HCT116 (cell line): ENCODE measurements around the gene IFI35. TPM values are rescaled to one million over a fixed set of nuclear protein-coding genes. Genes with fewer than 3 reads are reported as not detected.

Experiments
- ATAC-seq: fragments of 200-7000 bp; cut with Tn5 transposase; 2 replicates; pipeline ENCODE4 v1.9.1; 2020; ENCODE audit warnings: mild to moderate bottlenecking, moderate library complexity
- BruUV-seq: library from RNA; stranded (reverse); fragments of 400-500 nt; replicated peaks from 2 replicates; lab custom pipeline; 2021; lab: Mats Ljungman, UMichigan
- CTCF ChIA-PET: fragments of 300-600 bp; sonication (Branson Sonifier 250); formaldehyde crosslinking; loops from one replicate; lab custom pipeline; 2021; ENCODE audit warnings: antibody characterized with exemption; lab: Charles Lee
- POLR2A ChIA-PET: fragments of 300-600, 350-600 bp; sonication (Branson Sonifier 250); formaldehyde crosslinking; loops from one replicate; lab custom pipeline; 2021; ENCODE audit warnings: antibody characterized with exemption; lab: Charles Lee
- RAD21 ChIA-PET, 2 experiments: fragments of 300-600 bp; sonication (Branson Sonifier 250); formaldehyde crosslinking; loops; one replicate each; lab custom pipeline; 2023; ENCODE audit warnings: low total read pairs in 2 of 2; ENCODE audit not compliant: uncharacterized antibody in 2 of 2, unreplicated experiment in 2 of 2, low non-redundant PET in 1 of 2; lab: Charles Lee
- DNase-seq: peaks from one replicate; pipeline ENCODE4 v3.0.0-alpha.2; 2010; ENCODE audit warnings: low read depth, low spot score
- H2AFZ ChIP-seq: fragments of 200-600 bp; shearing (Covaris generic), sonication (generic); 2 replicates; pipeline ENCODE4 v1.6.1; 2017; ENCODE audit warnings: low read depth, mixed run types, mixed read lengths, antibody characterized with exemption, low read length; ENCODE audit not compliant: poor library complexity, severe bottlenecking
- H3K27ac ChIP-seq: 2 replicates; pipeline ENCODE4 v1.5.1; 2012; ENCODE audit warnings: low read depth, low read length
- H3K27me3 ChIP-seq: fragments of 200-600 bp; sonication (generic); 2 replicates; pipeline ENCODE4 v1.6.1; 2016; ENCODE audit warnings: mixed run types, low read length, mixed read lengths; ENCODE audit not compliant: insufficient read depth
- H3K36me3 ChIP-seq, 2 experiments: fragments of 200-500 bp in 1 of 2; fragments of 200-600 bp in 1 of 2; sonication (Bioruptor generic) in 1 of 2; sonication (generic) in 1 of 2; 2 replicates each; pipeline versions ENCODE4 v1.5.1 to v1.6.1; 2014 to 2016; ENCODE audit warnings: low read length in 2 of 2, inconsistent platforms in 1 of 2, mixed read lengths in 1 of 2, mixed run types in 1 of 2; ENCODE audit not compliant: insufficient read depth in 2 of 2, control insufficient read depth in 1 of 2
- H3K4me1 ChIP-seq, 2 experiments: fragments of 200-600 bp in 1 of 2; sonication (generic) in 1 of 2; 2 replicates each; pipeline versions ENCODE4 v1.5.1 to v1.6.1; 2012 to 2017; ENCODE audit warnings: low read length in 2 of 2, inconsistent platforms in 1 of 2, mild to moderate bottlenecking in 1 of 2, mixed read lengths in 1 of 2, mixed run types in 1 of 2, moderate library complexity in 1 of 2; ENCODE audit not compliant: insufficient read depth in 2 of 2, control insufficient read depth in 1 of 2
- H3K4me2 ChIP-seq: fragments of 200-600 bp; sonication (generic); 2 replicates; pipeline ENCODE4 v1.6.1; 2017; ENCODE audit warnings: mixed run types, low read length, mixed read lengths
- H3K4me3 ChIP-seq, 2 experiments: fragments of 200-600 bp in 1 of 2; sonication (generic) in 1 of 2; replicated peaks in 1 of 2; 2 replicates each; pipeline ENCODE4 v1.5.1; 2011 to 2016; ENCODE audit warnings: low read length in 2 of 2, control low read depth in 1 of 2, low read depth in 1 of 2, mild to moderate bottlenecking in 1 of 2, mixed read lengths in 1 of 2, mixed run types in 1 of 2
- H3K79me2 ChIP-seq: fragments of 200-600 bp; sonication (generic); 2 replicates; pipeline ENCODE4 v1.6.1; 2017; ENCODE audit warnings: mild to moderate bottlenecking, mixed run types, low read length, moderate library complexity, mixed read lengths; ENCODE audit not compliant: insufficient read depth
- H3K9ac ChIP-seq: fragments of 200-600 bp; sonication (generic); 2 replicates; pipeline ENCODE4 v1.6.1; 2016; ENCODE audit warnings: low read length, mixed read lengths
- H3K9me2 ChIP-seq: fragments of 200-600 bp; sonication (generic), shearing (Covaris generic); 2 replicates; pipeline ENCODE4 v1.6.1; 2017; ENCODE audit warnings: mixed run types, mild to moderate bottlenecking, moderate library complexity; ENCODE audit not compliant: insufficient read depth
- H3K9me3 ChIP-seq, 2 experiments: fragments of 200-500 bp in 1 of 2; fragments of 200-600 bp in 1 of 2; sonication (Bioruptor generic) in 1 of 2; sonication (generic) in 1 of 2; 2 replicates each; pipeline ENCODE4 v1.6.1; 2014 to 2017; ENCODE audit warnings: low read length in 2 of 2, mixed read lengths in 2 of 2, inconsistent platforms in 1 of 2, low read depth in 1 of 2, mild to moderate bottlenecking in 1 of 2, mixed run types in 1 of 2, moderate library complexity in 1 of 2; ENCODE audit not compliant: control insufficient read depth in 1 of 2, insufficient read depth in 1 of 2
- H4K20me1 ChIP-seq: fragments of 200-600 bp; sonication (generic), shearing (Covaris generic); 2 replicates; pipeline ENCODE4 v1.6.1; 2017; ENCODE audit warnings: mixed run types, mild to moderate bottlenecking, moderate library complexity; ENCODE audit not compliant: insufficient read depth
- CBX3 ChIP-seq: IDR thresholded peaks from 2 replicates; pipeline ENCODE4 v1.6.1; 2012; ENCODE audit warnings: low read depth
- CEBPB ChIP-seq: IDR thresholded peaks from 2 replicates; pipeline ENCODE4 v1.6.1; 2012; ENCODE audit warnings: low read depth
- EGR1 ChIP-seq: IDR thresholded peaks from 2 replicates; pipeline ENCODE4 v1.6.1; 2012; ENCODE audit warnings: low read depth
- EZH2 ChIP-seq: fragments of 200-600 bp; sonication (generic); IDR thresholded peaks from 2 replicates; pipeline ENCODE4 v1.6.1; 2017; ENCODE audit warnings: antibody characterized with exemption, mixed run types
- MAX ChIP-seq: IDR thresholded peaks from 2 replicates; pipeline ENCODE4 v1.6.1; 2012
- REST ChIP-seq: IDR thresholded peaks from 2 replicates; pipeline ENCODE4 v1.6.1; 2012; ENCODE audit warnings: low read depth
- SRF ChIP-seq: IDR thresholded peaks from 2 replicates; pipeline ENCODE4 v1.6.1; 2012; ENCODE audit warnings: low read depth
- YY1 ChIP-seq: IDR thresholded peaks from 2 replicates; pipeline ENCODE4 v1.6.1; 2011; ENCODE audit warnings: low read length, low read depth, moderate library complexity, mild to moderate bottlenecking; ENCODE audit not compliant: insufficient replicate concordance; ENCODE audit errors: extremely low read depth
- ZBTB33 ChIP-seq: IDR thresholded peaks from 2 replicates; pipeline ENCODE4 v1.6.1; 2011; ENCODE audit warnings: mild to moderate bottlenecking, low read length, moderate library complexity; ENCODE audit not compliant: insufficient replicate concordance; ENCODE audit errors: extremely low read depth
- ZFX ChIP-seq: fragments of 450-650 bp; IDR thresholded peaks from 2 replicates; pipeline ENCODE4 v1.6.1; 2017
- ZNF274 ChIP-seq: fragments of 200-500 bp; sonication (Bioruptor generic); IDR thresholded peaks from 2 replicates; pipeline ENCODE4 v1.6.1; 2014; ENCODE audit warnings: mild to moderate bottlenecking, low read depth, low read length, inconsistent platforms
- intact Hi-C: fragments of 100-400 bp; cut with micrococcal nuclease; formaldehyde crosslinking; loops from 2 replicates; pipeline ENCODE4 v1.10.0; 2022
- total RNA-seq: library from RNA; stranded (reverse); gene quantifications from one replicate; pipeline ENCODE4 v1.2.1, GENCODE V29; 2021; ENCODE audit not compliant: unreplicated experiment
- TF ChIP-seq, protein P1 (sequence below), 3 experiments: fragments of 200-600 bp in 1 of 3; sonication (generic) in 1 of 3; IDR thresholded peaks in 2 of 3; conservative IDR thresholded peaks in 1 of 3; 2 replicates each; pipeline ENCODE4 v1.5.1; 2012 to 2017; ENCODE audit warnings: low read depth in 2 of 3, low read length in 2 of 3, antibody characterized with exemption in 1 of 3, borderline replicate concordance in 1 of 3, control low read depth in 1 of 3, mild to moderate bottlenecking in 1 of 3, mixed read lengths in 1 of 3, mixed run types in 1 of 3, moderate library complexity in 1 of 3; ENCODE audit not compliant: insufficient read depth in 1 of 3

The IFI35 gene
- total RNA-seq, 1 experiment from 2014 or later = 14.8 TPM

GRCh38 chr17:42991471-42991870, 15.1 kb upstream of the IFI35 start:
- POLR2A ChIA-PET = interaction anchor here (1.0 kb wide), 1 partner anchor 26 kb away, joined by 3 read pairs; no protein-coding TSS in a partner anchor
- Histone ChIP-seq H3K79me2 (no peaks in the 10 kb centered on the region), H3K27ac (no peak overlapping the region), H3K4me2 (no peak overlapping the region), H3K4me3 (no peak overlapping the region), H3K27me3 (no peaks in the 10 kb centered on the region), H3K9me3 (no peaks in the 10 kb centered on the region), H4K20me1 (no peaks in the 10 kb centered on the region), H3K36me3 (peaks cover 34 to 35% of the 10 kb centered on the region in 2 experiments; a peak in 3 of 4 replicates), H3K9me2 (no peaks in the 10 kb centered on the region), H3K4me1 (peaks cover 0 to 15% of the 10 kb centered on the region in 2 experiments; a peak in 2 of 4 replicates), H2AFZ (no peak overlapping the region), H3K9ac (no peak overlapping the region)
- BruUV-seq = no TSS peak
- RAD21 ChIA-PET = no interaction called here
- TF ChIP-seq REST = no peak
- no peak for ATAC-seq
- intact Hi-C loops = no loop called here
- no peak for DNase-seq
- CTCF ChIA-PET = no interaction called here

GRCh38 chr17:42992872-42993271, 13.7 kb upstream of the IFI35 start:
- no peak for ATAC-seq
- ChIA-PET POLR2A (no interaction called here), CTCF (no interaction called here), RAD21 (no interaction called here)
- no peak overlapping the region for H3K4me3 ChIP-seq
- no peak overlapping the region for H2AFZ ChIP-seq
- H3K27me3 ChIP-seq = no peaks in the 10 kb centered on the region
- H3K4me1 ChIP-seq = peaks cover 0 to 24% of the 10 kb centered on the region in 2 experiments; a peak in 3 of 4 replicates
- no peaks in the 10 kb centered on the region for H3K9me2 ChIP-seq
- no TSS peak for BruUV-seq
- no peaks in the 10 kb centered on the region for H4K20me1 ChIP-seq
- peaks cover 26 to 31% of the 10 kb centered on the region in 2 experiments; a peak in 3 of 4 replicates for H3K36me3 ChIP-seq
- no peaks in the 10 kb centered on the region for H3K79me2 ChIP-seq
- no peak overlapping the region for H3K9ac ChIP-seq
- intact Hi-C loops = no loop called here
- no peak overlapping the region for H3K4me2 ChIP-seq
- H3K27ac ChIP-seq = no peak overlapping the region
- DNase-seq = no peak
- H3K9me3 ChIP-seq = no peaks in the 10 kb centered on the region
- TF ChIP-seq ZFX = no peak
- TF ChIP-seq, protein P1, sequence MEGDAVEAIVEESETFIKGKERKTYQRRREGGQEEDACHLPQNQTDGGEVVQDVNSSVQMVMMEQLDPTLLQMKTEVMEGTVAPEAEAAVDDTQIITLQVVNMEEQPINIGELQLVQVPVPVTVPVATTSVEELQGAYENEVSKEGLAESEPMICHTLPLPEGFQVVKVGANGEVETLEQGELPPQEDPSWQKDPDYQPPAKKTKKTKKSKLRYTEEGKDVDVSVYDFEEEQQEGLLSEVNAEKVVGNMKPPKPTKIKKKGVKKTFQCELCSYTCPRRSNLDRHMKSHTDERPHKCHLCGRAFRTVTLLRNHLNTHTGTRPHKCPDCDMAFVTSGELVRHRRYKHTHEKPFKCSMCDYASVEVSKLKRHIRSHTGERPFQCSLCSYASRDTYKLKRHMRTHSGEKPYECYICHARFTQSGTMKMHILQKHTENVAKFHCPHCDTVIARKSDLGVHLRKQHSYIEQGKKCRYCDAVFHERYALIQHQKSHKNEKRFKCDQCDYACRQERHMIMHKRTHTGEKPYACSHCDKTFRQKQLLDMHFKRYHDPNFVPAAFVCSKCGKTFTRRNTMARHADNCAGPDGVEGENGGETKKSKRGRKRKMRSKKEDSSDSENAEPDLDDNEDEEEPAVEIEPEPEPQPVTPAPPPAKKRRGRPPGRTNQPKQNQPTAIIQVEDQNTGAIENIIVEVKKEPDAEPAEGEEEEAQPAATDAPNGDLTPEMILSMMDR (IDR thresholded peaks at IDR 0.05 in 2 of 3, conservative IDR thresholded peaks at IDR 0.05 in 1 of 3; ENCODE audit: borderline replicate concordance in 1 of 3, insufficient read depth in 1 of 3, low read depth in 2 of 3, low read length in 2 of 3) = no peak
- TF ChIP-seq CBX3 = no peak
- no peak for TF ChIP-seq EGR1
- no peak for TF ChIP-seq CEBPB
- TF ChIP-seq ZBTB33 = no peak
- TF ChIP-seq ZNF274 = no peak
- no peak for TF ChIP-seq SRF
- no peak for TF ChIP-seq YY1
- no peak for TF ChIP-seq MAX
- no peak for TF ChIP-seq EZH2
